ENCODE results near the gene FAM13C. TPM values are rescaled to one million over a fixed set of nuclear protein-coding genes. Genes with fewer than 3 reads are reported as not detected.
"Not testable (repeated sequence)": the region's sequence is repeated elsewhere in the genome, so short reads cannot be mapped to it uniquely, and the experiment has no call there.

The FAM13C gene
- total RNA-seq, 2 donors from 2014 or later: not detected

DNA sequence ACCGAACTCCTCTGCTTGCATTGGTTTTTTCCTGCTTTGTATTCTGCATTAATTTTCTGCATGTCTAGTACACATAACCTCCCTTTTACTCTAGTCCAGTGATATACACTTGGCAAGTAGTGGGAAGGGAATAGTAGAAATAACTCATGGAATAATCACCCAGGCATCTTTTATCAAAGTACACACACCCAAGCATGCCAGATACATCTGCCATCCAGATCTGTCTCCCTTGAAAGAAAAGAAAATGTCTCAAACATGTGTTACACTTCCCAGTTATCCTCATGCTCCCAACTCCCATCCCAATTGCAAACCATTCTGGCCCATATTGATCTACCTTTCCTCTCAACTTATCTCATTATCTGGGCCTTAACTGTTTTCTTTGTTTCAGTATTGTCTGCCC, 106.9 kb downstream of the FAM13C start:
- H3K4me1 Mint-ChIP-seq (ENCODE audit: low read depth): no peaks in the 10 kb centered on the region
- H3K27ac Mint-ChIP-seq: no peak overlapping the region
- ATAC-seq (replicated peaks in 1 of 2) (no peak), DNase-seq (no peak)
- no peaks in the 10 kb centered on the region for H3K27me3 Mint-ChIP-seq (ENCODE audit: low read depth)
- H3K4me3 Mint-ChIP-seq: no peak overlapping the region
- H3K9me3 Mint-ChIP-seq: peaks cover 0 to 3% of the 10 kb centered on the region in 2 donors
- no peaks in the 10 kb centered on the region for H3K36me3 Mint-ChIP-seq (ENCODE audit: insufficient read depth in 2 of 2)

DNA sequence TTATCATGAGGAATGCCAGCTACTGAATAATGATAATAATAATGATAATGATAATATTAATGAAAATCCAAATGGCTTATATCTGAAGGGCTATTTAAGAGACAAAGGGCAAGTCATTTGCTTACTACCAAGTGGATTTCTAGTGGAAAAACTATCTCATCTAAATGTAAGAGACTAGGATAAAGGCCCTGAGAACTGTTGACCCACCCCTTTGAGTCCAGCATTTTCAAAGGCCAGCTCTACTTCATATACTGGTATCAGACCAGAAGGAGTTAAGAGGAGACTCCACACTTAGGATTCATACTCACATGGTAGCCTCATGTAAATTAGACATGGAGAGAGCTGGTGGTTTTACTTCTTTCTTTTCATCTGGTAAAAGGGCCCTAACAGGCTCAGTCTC, 109.9 kb downstream of the FAM13C start:
- H3K9me3 Mint-ChIP-seq: no peaks in the 10 kb centered on the region

DNA sequence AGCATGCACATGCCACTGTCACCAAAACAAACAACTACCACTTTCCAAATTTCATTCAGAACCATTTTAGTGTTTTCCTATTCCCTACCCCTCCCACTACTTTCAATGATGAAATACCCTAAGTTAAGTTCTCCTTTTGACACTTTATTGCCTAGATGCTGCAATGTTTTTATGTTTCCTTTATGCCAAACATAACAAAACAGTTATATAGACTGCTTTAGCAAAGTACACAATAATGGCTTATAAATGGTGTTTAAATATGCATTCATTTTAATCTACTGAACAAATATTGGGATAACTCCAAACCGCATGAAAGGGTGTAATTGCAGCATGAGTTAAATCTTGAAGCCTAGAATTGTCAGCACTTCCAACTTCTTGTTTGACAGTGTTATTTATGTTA, 116.7 kb downstream of the FAM13C start:
- ATAC-seq (replicated peaks in 1 of 2) (no peak), DNase-seq (no peak)
- no peaks in the 10 kb centered on the region for H3K4me1 Mint-ChIP-seq (ENCODE audit: low read depth)
- no peaks in the 10 kb centered on the region for H3K36me3 Mint-ChIP-seq (ENCODE audit: insufficient read depth in 2 of 2)
- no peaks in the 10 kb centered on the region for H3K9me3 Mint-ChIP-seq
- no peak overlapping the region for H3K4me3 Mint-ChIP-seq
- peaks cover 4% of the 10 kb centered on the region for H3K27me3 Mint-ChIP-seq (ENCODE audit: low read depth)
- H3K27ac Mint-ChIP-seq: no peak overlapping the region

More for the DNA sequence above, 109.9 kb downstream of the FAM13C start:
- H3K27ac Mint-ChIP-seq: no peak overlapping the region
- DNase-seq (no peak), ATAC-seq (replicated peaks in 1 of 2) (no peak)
- no peaks in the 10 kb centered on the region for H3K36me3 Mint-ChIP-seq (ENCODE audit: insufficient read depth in 2 of 2)
- no peaks in the 10 kb centered on the region for H3K27me3 Mint-ChIP-seq (ENCODE audit: low read depth)
- no peak overlapping the region for H3K4me3 Mint-ChIP-seq
- H3K4me1 Mint-ChIP-seq (ENCODE audit: low read depth): no peaks in the 10 kb centered on the region

DNA sequence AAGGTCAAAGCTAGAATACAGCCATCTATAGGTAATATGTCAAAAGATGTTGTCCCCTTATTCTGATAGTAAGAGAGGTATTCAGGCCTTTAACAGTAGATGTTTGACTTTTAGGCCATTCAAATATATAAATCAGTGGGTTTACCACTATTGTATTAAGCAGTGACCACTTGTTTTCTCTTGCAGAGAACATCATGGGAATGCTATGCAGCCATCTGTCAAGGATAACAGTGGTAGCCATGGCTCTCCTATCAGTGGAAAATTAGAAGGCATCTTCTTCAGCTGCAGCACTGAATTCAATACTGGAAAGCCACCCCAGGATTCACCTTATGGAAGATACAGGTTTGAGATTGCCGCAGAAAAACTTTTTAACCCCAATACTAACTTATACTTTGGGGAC, 117.5 kb downstream of the FAM13C start:
- peaks cover 4% of the 10 kb centered on the region for H3K27me3 Mint-ChIP-seq (ENCODE audit: low read depth)
- ATAC-seq (replicated peaks in 1 of 2): no peak
- no peak overlapping the region for H3K4me3 Mint-ChIP-seq
- DNase-seq: no peak
- H3K4me1 Mint-ChIP-seq (ENCODE audit: low read depth): no peaks in the 10 kb centered on the region
- no peaks in the 10 kb centered on the region for H3K9me3 Mint-ChIP-seq
- H3K27ac Mint-ChIP-seq: no peak overlapping the region
- no peaks in the 10 kb centered on the region for H3K36me3 Mint-ChIP-seq (ENCODE audit: insufficient read depth in 2 of 2)

DNA sequence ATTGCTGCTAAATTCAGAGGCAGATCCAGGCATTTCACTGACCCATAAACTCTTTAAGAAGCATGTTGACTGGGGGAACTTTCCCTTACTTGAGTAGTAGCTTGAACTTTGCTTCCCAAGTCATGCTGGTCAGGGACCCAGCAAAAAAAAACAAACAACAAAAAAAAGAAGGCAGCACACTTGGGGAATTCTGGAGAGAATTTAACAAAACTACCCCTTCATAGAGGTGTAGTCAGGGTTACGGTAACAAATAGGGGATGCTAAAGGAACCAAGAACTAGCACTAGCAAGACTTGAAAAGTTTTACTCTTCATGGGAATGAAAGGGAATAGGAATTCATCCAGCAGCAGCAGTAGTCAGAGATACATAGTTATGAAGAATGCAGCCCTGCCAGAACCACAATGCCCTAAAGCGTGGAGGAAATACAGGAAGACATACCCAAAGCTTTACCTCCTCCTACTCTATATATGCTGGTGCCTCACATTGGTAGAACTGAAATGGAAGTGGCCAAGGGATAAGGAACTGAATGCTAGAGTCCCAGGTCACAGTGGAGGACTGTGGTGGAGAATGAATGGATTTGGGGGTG, 118.6 kb downstream of the FAM13C start:
- DNase-seq (no peak), ATAC-seq (replicated peaks in 1 of 2) (no peak)
- H3K27me3 Mint-ChIP-seq (ENCODE audit: low read depth): peaks cover 4% of the 10 kb centered on the region
- no peaks in the 10 kb centered on the region for H3K36me3 Mint-ChIP-seq (ENCODE audit: insufficient read depth in 2 of 2)
- no peak overlapping the region for H3K4me3 Mint-ChIP-seq
- H3K27ac Mint-ChIP-seq: no peak overlapping the region
- no peaks in the 10 kb centered on the region for H3K9me3 Mint-ChIP-seq
- H3K4me1 Mint-ChIP-seq (ENCODE audit: low read depth): no peaks in the 10 kb centered on the region

DNA sequence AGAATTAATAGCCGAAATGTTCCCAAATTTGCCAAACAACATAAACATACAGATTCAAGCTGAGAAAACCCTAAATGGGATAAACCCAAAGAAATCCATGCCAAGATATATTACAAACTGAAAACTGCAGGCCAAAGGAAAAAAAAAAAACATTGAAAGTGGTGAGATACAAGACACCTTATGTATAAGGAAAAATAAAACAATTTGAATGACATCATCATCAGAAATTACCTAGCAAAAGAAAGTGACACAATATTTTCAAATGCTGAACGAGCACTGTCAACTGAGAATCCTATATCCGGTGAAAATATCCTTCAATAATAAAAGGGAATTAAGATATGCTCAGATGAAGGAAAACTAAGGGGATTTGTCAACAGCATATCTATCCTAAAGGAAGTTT, 119.4 kb downstream of the FAM13C start:
- ATAC-seq (replicated peaks in 1 of 2) (no peak), DNase-seq (no peak)
- Mint-ChIP-seq H3K27ac (no peak overlapping the region), H3K36me3 (ENCODE audit: insufficient read depth in 2 of 2) (no peaks in the 10 kb centered on the region), H3K27me3 (ENCODE audit: low read depth) (peaks cover 4% of the 10 kb centered on the region), H3K4me1 (ENCODE audit: low read depth) (no peaks in the 10 kb centered on the region), H3K9me3 (no peaks in the 10 kb centered on the region), H3K4me3 (no peak overlapping the region)

DNA sequence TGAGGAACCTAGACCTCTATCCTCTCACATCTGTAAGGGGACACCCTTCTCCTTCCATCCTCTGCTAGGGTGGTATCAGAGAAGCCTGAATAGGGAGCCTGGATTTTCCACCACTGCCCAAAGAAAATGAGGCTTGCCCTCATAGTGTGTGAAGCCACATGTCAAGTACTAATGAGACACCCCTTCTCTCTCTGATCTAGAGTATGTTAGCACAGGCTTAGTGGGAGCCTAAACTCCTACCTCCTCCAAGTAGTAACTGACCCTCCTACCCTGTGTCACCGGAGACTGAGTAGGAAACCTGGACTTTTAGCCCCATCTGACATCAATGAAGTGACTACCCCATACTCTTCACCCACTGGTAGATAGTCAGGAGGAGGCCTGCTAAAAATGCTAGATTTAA, 120.3 kb downstream of the FAM13C start:
- no peak overlapping the region for H3K27ac Mint-ChIP-seq

DNA sequence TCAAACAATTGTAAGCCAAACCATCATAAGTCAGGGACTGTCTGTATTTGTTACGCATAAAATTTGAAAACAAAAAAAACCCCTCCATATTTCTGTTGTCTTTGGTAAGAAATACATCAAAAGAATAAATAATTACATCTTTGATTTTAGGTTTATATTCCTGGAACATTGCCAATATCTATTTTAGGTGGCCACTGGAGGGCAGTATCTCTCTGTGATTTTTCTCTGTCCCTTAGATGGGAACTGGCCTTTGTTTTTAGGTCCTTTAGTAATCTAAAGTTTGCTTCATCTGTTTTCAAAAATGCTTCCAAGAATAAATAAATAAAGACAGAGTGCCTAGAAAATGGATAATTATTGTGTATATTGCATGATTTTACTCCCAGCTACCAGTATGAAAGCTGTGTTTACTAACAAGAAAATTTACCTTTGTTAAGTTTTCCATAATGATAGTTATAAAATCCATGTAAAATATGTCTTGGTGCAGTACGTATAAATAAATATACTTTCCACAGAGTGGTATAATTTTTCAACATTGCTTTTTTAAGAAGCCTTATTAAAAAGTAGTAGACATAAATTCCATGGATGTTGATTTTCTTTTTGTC, 121.7 kb downstream of the FAM13C start:
- H3K36me3 Mint-ChIP-seq (ENCODE audit: insufficient read depth in 2 of 2): no peaks in the 10 kb centered on the region
- H3K4me3 Mint-ChIP-seq: no peak overlapping the region
- H3K9me3 Mint-ChIP-seq: no peaks in the 10 kb centered on the region
- no peak overlapping the region for H3K27ac Mint-ChIP-seq
- DNase-seq: peak in 1 of 2 donors; percentile 11
- no peaks in the 10 kb centered on the region for H3K4me1 Mint-ChIP-seq (ENCODE audit: low read depth)
- ATAC-seq (replicated peaks in 1 of 2): no peak
- peaks cover 4% of the 10 kb centered on the region for H3K27me3 Mint-ChIP-seq (ENCODE audit: low read depth)

More for the DNA sequence above, 120.3 kb downstream of the FAM13C start:
- H3K4me1 Mint-ChIP-seq (ENCODE audit: low read depth): no peaks in the 10 kb centered on the region
- H3K27me3 Mint-ChIP-seq (ENCODE audit: low read depth): peaks cover 4% of the 10 kb centered on the region
- H3K4me3 Mint-ChIP-seq: no peak overlapping the region
- H3K36me3 Mint-ChIP-seq (ENCODE audit: insufficient read depth in 2 of 2): no peaks in the 10 kb centered on the region
- no peak for DNase-seq
- no peaks in the 10 kb centered on the region for H3K9me3 Mint-ChIP-seq
- no peak for ATAC-seq (replicated peaks in 1 of 2)

DNA sequence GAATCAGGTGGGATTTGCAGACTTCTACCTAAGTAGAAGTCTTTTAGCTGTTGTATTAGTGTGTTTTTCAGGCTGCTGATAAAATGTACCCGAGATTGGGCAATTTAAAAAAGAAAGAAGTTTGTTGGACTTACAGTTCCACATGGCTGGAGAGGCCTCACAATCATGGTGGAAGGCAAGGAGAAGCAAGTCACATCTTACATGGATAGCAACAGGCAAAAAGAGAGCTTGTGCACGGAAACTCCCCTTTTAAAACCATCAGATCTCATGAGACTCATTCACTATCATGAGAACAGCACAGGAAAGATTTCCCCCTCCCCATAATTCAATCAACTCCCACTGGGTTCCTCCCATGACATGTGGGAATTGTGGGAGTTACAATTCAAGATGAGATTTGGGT, 123.2 kb downstream of the FAM13C start:
- not testable (repeated sequence) for H3K4me3 Mint-ChIP-seq

DNA sequence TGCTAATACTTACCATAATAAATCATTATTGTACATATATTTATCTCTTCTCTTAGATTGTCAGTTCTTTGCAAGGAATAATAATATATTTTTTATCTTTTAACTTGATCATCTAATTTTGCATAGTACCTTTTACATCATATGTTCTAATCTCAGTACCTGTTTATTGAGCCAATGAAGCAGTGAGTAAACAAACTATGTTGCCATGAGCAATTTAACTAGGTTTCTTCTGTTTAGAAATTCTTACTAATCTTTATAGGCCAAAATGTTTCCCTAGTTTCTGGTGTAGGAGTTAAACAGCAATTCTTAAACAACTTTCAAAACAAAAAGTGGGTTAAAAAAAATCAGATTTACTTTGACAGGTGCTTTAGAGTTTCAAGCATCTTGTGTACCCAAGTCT, 124.6 kb downstream of the FAM13C start:
- peaks cover 4% of the 10 kb centered on the region for H3K27me3 Mint-ChIP-seq (ENCODE audit: low read depth)
- H3K4me1 Mint-ChIP-seq (ENCODE audit: low read depth): no peaks in the 10 kb centered on the region
- ATAC-seq (replicated peaks in 1 of 2) (no peak), DNase-seq (no peak)
- no peaks in the 10 kb centered on the region for H3K36me3 Mint-ChIP-seq (ENCODE audit: insufficient read depth in 2 of 2)
- no peak overlapping the region for H3K4me3 Mint-ChIP-seq
- H3K27ac Mint-ChIP-seq: no peak overlapping the region
- no peaks in the 10 kb centered on the region for H3K9me3 Mint-ChIP-seq

More for the DNA sequence above, 123.2 kb downstream of the FAM13C start:
- not testable (repeated sequence) for H3K4me1 Mint-ChIP-seq (ENCODE audit: low read depth); H3K36me3 Mint-ChIP-seq (ENCODE audit: insufficient read depth in 2 of 2); H3K27me3 Mint-ChIP-seq (ENCODE audit: low read depth); H3K9me3 Mint-ChIP-seq; H3K27ac Mint-ChIP-seq; ATAC-seq (replicated peaks in 1 of 2); DNase-seq

DNA sequence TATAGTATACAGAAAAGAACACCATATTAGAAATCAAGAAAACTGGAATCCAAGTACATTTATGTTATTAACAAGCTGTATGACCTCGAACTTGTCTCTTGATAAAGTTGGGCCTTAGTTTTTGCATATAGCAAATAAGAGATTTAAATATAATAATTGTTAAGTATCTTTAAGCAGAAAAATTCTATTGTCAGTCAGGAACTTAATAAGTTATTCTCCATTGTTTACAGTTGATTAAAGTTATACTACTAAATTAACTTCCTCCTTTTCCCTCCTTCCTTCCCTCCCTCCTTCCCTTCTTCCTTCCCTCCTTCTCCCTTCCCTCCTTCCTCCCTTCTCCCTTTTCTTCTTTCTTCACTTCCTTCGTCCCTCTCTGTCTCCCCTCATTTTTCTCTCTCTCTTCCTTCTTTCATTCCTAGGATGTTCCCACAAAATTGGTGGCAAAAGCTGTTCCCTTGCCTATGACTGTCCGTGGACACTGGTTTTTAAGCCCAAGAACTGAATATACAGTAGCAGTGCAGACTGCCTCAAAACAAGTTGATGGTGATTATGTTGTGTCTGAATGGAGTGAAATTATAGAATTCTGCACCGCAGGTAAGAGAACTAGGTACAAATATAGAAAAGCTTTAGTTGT, 126.2 kb downstream of the FAM13C start:
- Mint-ChIP-seq H3K27ac (no peak overlapping the region), H3K4me1 (ENCODE audit: low read depth) (no peaks in the 10 kb centered on the region), H3K9me3 (no peaks in the 10 kb centered on the region), H3K27me3 (ENCODE audit: low read depth) (peaks cover under 1% of the 10 kb centered on the region), H3K4me3 (no peak overlapping the region), H3K36me3 (ENCODE audit: insufficient read depth in 2 of 2) (no peaks in the 10 kb centered on the region)
- no peak for DNase-seq
- ATAC-seq (replicated peaks in 1 of 2): no peak

DNA sequence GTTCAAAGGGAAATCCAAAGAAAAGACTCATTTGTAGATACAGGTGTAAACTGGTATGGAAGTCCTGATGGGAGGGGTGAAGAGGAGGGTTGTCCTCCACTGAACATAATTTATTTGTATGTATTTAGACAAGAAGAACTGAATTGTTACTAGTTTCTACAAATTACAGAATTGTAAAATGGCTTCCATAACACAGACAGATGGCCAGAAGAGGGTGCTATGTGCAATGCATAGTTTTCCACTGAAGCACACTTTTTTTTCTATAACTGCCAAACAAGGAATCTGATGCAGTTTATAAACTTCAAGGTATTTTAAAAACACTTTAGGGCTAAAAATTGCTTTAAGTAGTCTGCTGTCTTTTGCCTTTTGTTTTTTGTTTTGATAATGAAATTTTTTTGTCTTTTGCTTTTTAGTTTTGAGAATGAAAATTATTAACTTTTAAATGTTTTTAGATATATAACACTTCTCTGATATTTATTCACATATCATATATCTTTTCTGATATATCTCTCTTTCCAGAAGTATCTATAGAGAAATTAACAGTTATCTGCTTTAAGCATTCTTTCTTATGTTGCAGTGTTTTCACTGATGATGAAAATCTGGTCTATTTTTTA, 127.4 kb downstream of the FAM13C start:
- Mint-ChIP-seq H3K36me3 (ENCODE audit: insufficient read depth in 2 of 2) (no peaks in the 10 kb centered on the region), H3K4me3 (no peak overlapping the region), H3K27ac (no peak overlapping the region), H3K27me3 (ENCODE audit: low read depth) (no peaks in the 10 kb centered on the region), H3K4me1 (ENCODE audit: low read depth) (no peaks in the 10 kb centered on the region), H3K9me3 (no peaks in the 10 kb centered on the region)
- no peak for ATAC-seq (replicated peaks in 1 of 2)
- no peak for DNase-seq

DNA sequence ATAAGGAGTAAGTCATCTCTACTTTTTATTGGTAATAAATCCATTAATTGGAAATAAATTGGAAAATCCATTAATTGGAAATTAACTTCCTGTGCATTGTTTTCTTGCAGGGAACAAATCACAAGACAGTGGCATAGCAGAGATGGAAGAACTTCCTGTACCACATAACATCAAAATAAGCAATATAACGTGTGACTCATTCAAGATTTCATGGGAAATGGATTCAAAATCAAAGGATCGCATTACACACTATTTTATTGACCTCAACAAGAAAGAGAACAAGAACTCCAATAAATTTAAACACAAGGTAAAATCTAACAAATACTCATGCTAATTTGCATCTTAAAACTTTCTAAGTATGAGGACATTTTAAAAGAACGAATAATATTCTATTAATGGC, 128.2 kb downstream of the FAM13C start:
- no peak for ATAC-seq (replicated peaks in 1 of 2)
- Mint-ChIP-seq H3K4me1 (ENCODE audit: low read depth) (no peaks in the 10 kb centered on the region), H3K27me3 (ENCODE audit: low read depth) (no peaks in the 10 kb centered on the region), H3K4me3 (no peak overlapping the region), H3K36me3 (ENCODE audit: insufficient read depth in 2 of 2) (no peaks in the 10 kb centered on the region), H3K9me3 (no peaks in the 10 kb centered on the region), H3K27ac (no peak overlapping the region)
- no peak for DNase-seq

All from activated T-cell treated with anti-CD3 and anti-CD28 coated beads, Interleukin-2, amount 50 U/mL, for 72 hours (primary cell).